H9 (cell line): ENCODE data around the gene TJP2. TPM values are rescaled to one million over a fixed set of nuclear protein-coding genes. Genes with fewer than 3 reads are reported as not detected.
A peak's percentile ranks its signal among the peaks of the same experiment; 100 is the strongest.

Experiments
- DNase-seq: peaks from one replicate; pipeline ENCODE4 v3.0.0-alpha.2; 2017
- H2AFZ ChIP-seq: one replicate; pipeline ENCODE4 v1.6.1; 2013; ENCODE audit warnings: mild to moderate bottlenecking, low read length, control low read depth, moderate library complexity
- H2AK5ac ChIP-seq: 2 replicates; pipeline ENCODE4 v1.6.1; 2013; ENCODE audit warnings: low read length, control low read depth, mixed read lengths; ENCODE audit not compliant: insufficient read length
- H2BK120ac ChIP-seq: one replicate; pipeline ENCODE4 v1.6.1; 2013; ENCODE audit warnings: low read depth, mild to moderate bottlenecking, low read length, control low read depth, inconsistent platforms; ENCODE audit not compliant: poor library complexity, severe bottlenecking
- H2BK12ac ChIP-seq: 2 replicates; pipeline ENCODE4 v1.6.1; 2013; ENCODE audit warnings: low read length, control low read depth, mixed read lengths, low read depth; ENCODE audit not compliant: insufficient read length
- H2BK15ac ChIP-seq: 2 replicates; pipeline ENCODE4 v1.6.1; 2013; ENCODE audit warnings: low read depth, low read length, control low read depth
- H2BK20ac ChIP-seq: one replicate; pipeline ENCODE4 v1.6.1; 2013; ENCODE audit warnings: low read depth, mild to moderate bottlenecking, low read length, control low read depth, inconsistent platforms; ENCODE audit not compliant: poor library complexity, severe bottlenecking
- H2BK5ac ChIP-seq: 2 replicates; pipeline ENCODE4 v1.6.1; 2013; ENCODE audit warnings: low read length, control low read depth, mixed read lengths; ENCODE audit not compliant: insufficient read length
- H3K14ac ChIP-seq: 2 replicates; pipeline ENCODE4 v1.6.1; 2013; ENCODE audit warnings: low read length, control low read depth; ENCODE audit not compliant: insufficient read depth
- H3K18ac ChIP-seq: 2 replicates; pipeline ENCODE4 v1.6.1; 2013; ENCODE audit warnings: low read depth, mild to moderate bottlenecking, mixed read lengths, low read length, control low read depth; ENCODE audit not compliant: insufficient read length
- H3K23ac ChIP-seq: 2 replicates; pipeline ENCODE4 v1.6.1; 2013; ENCODE audit warnings: low read length, control low read depth, mixed read lengths, low read depth; ENCODE audit not compliant: insufficient read length
- H3K23me2 ChIP-seq: 2 replicates; pipeline ENCODE4 v1.6.1; 2013; ENCODE audit warnings: low read depth, mild to moderate bottlenecking, mixed read lengths, low read length, control low read depth; ENCODE audit not compliant: insufficient read length, poor library complexity, severe bottlenecking
- H3K27ac ChIP-seq: 2 replicates; pipeline ENCODE4 v1.5.1; 2013; ENCODE audit warnings: low read length, control low read depth, mixed read lengths, low read depth; ENCODE audit not compliant: insufficient read length
- H3K27me3 ChIP-seq: 2 replicates; pipeline ENCODE4 v1.6.1; 2013; ENCODE audit warnings: low read length, control low read depth, inconsistent platforms; ENCODE audit not compliant: insufficient read depth
- H3K4ac ChIP-seq: 2 replicates; pipeline ENCODE4 v1.6.1; 2013; ENCODE audit warnings: low read depth, mild to moderate bottlenecking, control low read depth, inconsistent platforms, low read length, moderate library complexity
- H3K4me1 ChIP-seq: 2 replicates; pipeline ENCODE4 v1.6.1; 2013; ENCODE audit warnings: low read length, control low read depth, inconsistent platforms; ENCODE audit not compliant: insufficient read depth
- H3K4me2 ChIP-seq: 2 replicates; pipeline ENCODE4 v1.6.1; 2013; ENCODE audit warnings: low read length, control low read depth, mixed read lengths; ENCODE audit not compliant: insufficient read length, insufficient read depth
- H3K56ac ChIP-seq: 2 replicates; pipeline ENCODE4 v1.6.1; 2013; ENCODE audit warnings: low read depth, mild to moderate bottlenecking, mixed read lengths, low read length, control low read depth; ENCODE audit not compliant: insufficient read length
- H3K79me1 ChIP-seq: 2 replicates; pipeline ENCODE4 v1.6.1; 2013; ENCODE audit warnings: low read depth, mild to moderate bottlenecking, moderate library complexity, low read length, control low read depth, inconsistent platforms; ENCODE audit not compliant: insufficient read depth, poor library complexity, severe bottlenecking
- H3K79me2 ChIP-seq: 2 replicates; pipeline ENCODE4 v1.6.1; 2013; ENCODE audit warnings: low read length, control low read depth, inconsistent platforms; ENCODE audit not compliant: insufficient read depth
- H3K9ac ChIP-seq: 2 replicates; pipeline ENCODE4 v1.6.1; 2013; ENCODE audit warnings: low read length, control low read depth, mixed read lengths; ENCODE audit not compliant: insufficient read length; ENCODE audit errors: extremely low read depth
- H3K9me3 ChIP-seq: one replicate; pipeline ENCODE4 v1.6.1; 2013; ENCODE audit warnings: low read depth, low read length, inconsistent platforms; ENCODE audit not compliant: control insufficient read depth
- H3T11ph ChIP-seq: one replicate; pipeline ENCODE4 v1.6.1; 2013; ENCODE audit warnings: mild to moderate bottlenecking, low read length, control low read depth, inconsistent platforms
- H4K20me1 ChIP-seq: one replicate; pipeline ENCODE4 v1.6.1; 2013; ENCODE audit not compliant: control insufficient read depth, insufficient read length, insufficient read depth
- H4K5ac ChIP-seq: 2 replicates; pipeline ENCODE4 v1.6.1; 2013; ENCODE audit warnings: low read depth, mild to moderate bottlenecking, mixed read lengths, low read length, control low read depth; ENCODE audit not compliant: insufficient read length
- H4K8ac ChIP-seq: replicated peaks from 2 replicates; pipeline ENCODE4 v1.6.1; 2013; ENCODE audit warnings: low read length, control low read depth, mixed read lengths, low read depth; ENCODE audit not compliant: insufficient read length
- H4K91ac ChIP-seq: 2 replicates; pipeline ENCODE4 v1.6.1; 2013; ENCODE audit warnings: low read depth, mild to moderate bottlenecking, moderate library complexity, mixed read lengths, low read length, control low read depth; ENCODE audit not compliant: insufficient read length
- H3K27ac Mint-ChIP-seq, 3 experiments: 2 replicates in 2 of 3; 3 replicates in 1 of 3; pipeline ENCODE4 v1.8.0; 2020 to 2021; ENCODE audit warnings: mixed read lengths in 3 of 3, mild to moderate bottlenecking in 1 of 3, moderate library complexity in 1 of 3
- H3K27me3 Mint-ChIP-seq: 2 replicates; pipeline ENCODE4 v1.8.0; 2021; ENCODE audit warnings: low read depth, mild to moderate bottlenecking, moderate library complexity, mixed read lengths
- H3K36me3 Mint-ChIP-seq, 3 experiments: 2 replicates in 2 of 3; 3 replicates in 1 of 3; pipeline ENCODE4 v1.8.0; 2020 to 2021; ENCODE audit warnings: low read depth in 3 of 3, mixed read lengths in 3 of 3; ENCODE audit not compliant: insufficient read depth in 1 of 3
- H3K4me1 Mint-ChIP-seq, 2 experiments: 2 replicates each; pipeline ENCODE4 v1.8.0; 2020; ENCODE audit warnings: mixed read lengths in 2 of 2
- H3K4me3 Mint-ChIP-seq, 2 experiments: 2 replicates in 1 of 2; 3 replicates in 1 of 2; pipeline ENCODE4 v1.8.0; 2020 to 2021; ENCODE audit warnings: mild to moderate bottlenecking in 2 of 2, mixed read lengths in 2 of 2, moderate library complexity in 1 of 2
- H3K9me3 Mint-ChIP-seq, 2 experiments: 2 replicates in 1 of 2; 3 replicates in 1 of 2; pipeline ENCODE4 v1.8.0; 2020; ENCODE audit warnings: mild to moderate bottlenecking in 2 of 2, mixed read lengths in 2 of 2, moderate library complexity in 1 of 2
- WGBS: extraction: QIAGEN DNeasy Blood & Tissue Kit; methylation state at CpG from one replicate; pipeline ENCODE4 v1.1.7; 2013; ENCODE audit warnings: missing lambda C conversion rate, low lambda C conversion rate, mixed read lengths; ENCODE audit not compliant: insufficient read length; ENCODE audit errors: extremely low coverage; 5-methylcytosine and 5-hydroxymethylcytosine counted together
- total RNA-seq: library from RNA; stranded (reverse); gene quantifications from 2 replicates; pipeline ENCODE4 v1.2.1, GENCODE V29; 2021
- TF ChIP-seq, protein P1 (sequence below): fragments of 200-600 bp; sonication (generic); conservative IDR thresholded peaks from 3 replicates; pipeline ENCODE4 v1.8.0; 2021; ENCODE audit warnings: antibody characterized with exemption, mild to moderate bottlenecking

TJP2 gene
- total RNA-seq, 1 experiment from 2014 or later, result 130 TPM

DNA sequence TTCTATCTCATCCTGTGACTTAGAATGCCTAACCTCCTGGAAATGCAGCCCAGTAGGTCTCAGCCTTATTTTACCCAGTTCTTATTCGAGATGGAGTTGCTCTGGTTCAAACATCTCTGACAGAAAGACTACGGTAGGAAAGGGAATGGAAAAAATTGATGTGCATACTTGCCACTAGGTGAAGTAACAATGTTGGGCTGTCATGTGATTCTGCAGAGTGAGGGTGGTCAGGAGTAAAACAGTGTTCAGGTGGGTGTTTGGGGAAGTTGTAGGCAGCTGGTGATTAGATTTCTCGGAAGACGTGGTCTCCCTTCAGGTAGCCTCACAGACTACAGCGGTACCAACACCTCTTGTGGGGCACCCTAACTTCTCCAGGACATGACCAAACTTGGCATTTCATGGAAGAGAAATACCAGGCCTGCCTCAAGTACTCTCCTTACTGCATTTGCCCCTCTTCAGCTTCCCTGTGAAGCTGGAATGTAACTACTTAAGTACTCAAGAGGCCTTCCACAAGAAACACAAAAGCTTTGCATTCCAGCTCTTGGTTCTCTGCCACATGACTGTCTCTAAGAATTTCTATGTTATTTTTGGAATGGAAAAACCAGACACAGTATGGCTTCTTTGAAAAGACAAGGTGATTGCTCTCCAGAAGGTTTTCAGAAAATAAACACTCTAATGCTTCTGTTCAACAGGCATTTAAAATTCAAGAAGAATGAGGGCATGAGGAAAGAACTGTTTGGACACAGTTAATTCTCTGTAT is 133.5 kb downstream of the TJP2 start:
- Histone ChIP-seq H2BK12ac (no peak overlapping the region), H3K4ac (no peak overlapping the region; the same call in 1 of the 2 replicates), H3T11ph (peak overlapping the region; percentile 12), H3K9ac (no peak overlapping the region), H2BK120ac (peak overlapping the region; percentile 1), H4K91ac (no peak overlapping the region), H3K23me2 (no peaks in the 10 kb centered on the region), H4K5ac (peak overlapping the region; percentile 8), H2AK5ac (no peak overlapping the region), H3K56ac (no peak overlapping the region), H3K79me1 (no peaks in the 10 kb centered on the region), H3K27ac (peak overlapping the region; percentile 89), H2BK5ac (peak overlapping the region; percentile 13), H3K79me2 (no peaks in the 10 kb centered on the region), H2AFZ (no peak overlapping the region), H3K23ac (no peak overlapping the region), H2BK20ac (no peak overlapping the region), H3K18ac (peak overlapping the region; percentile 59), H3K27me3 (no peaks in the 10 kb centered on the region), H3K4me1 (peaks cover 11% of the 10 kb centered on the region), H3K9me3 (peaks cover 7% of the 10 kb centered on the region), H2BK15ac (no peak overlapping the region), H3K14ac (peak overlapping the region; percentile 13; the same call in 1 of the 2 replicates), H4K20me1 (no peaks in the 10 kb centered on the region), H4K8ac (no peak overlapping the region), H3K4me2 (peak overlapping the region; percentile 1)
- Mint-ChIP-seq H3K9me3 (peaks cover 29 to 31% of the 10 kb centered on the region in 2 experiments), H3K4me1 (peaks cover 22 to 30% of the 10 kb centered on the region in 2 experiments), H3K4me3 (peak overlapping the region in 1 of 2 experiments; percentile 13; a peak in 3 of 5 replicates), H3K27ac (peak overlapping the region; percentile 94 to 100 (median 97)), H3K27me3 (no peaks in the 10 kb centered on the region), H3K36me3 (peaks cover 17 to 45% (median 26%) of the 10 kb centered on the region in 3 experiments)
- TF ChIP-seq, protein P1, sequence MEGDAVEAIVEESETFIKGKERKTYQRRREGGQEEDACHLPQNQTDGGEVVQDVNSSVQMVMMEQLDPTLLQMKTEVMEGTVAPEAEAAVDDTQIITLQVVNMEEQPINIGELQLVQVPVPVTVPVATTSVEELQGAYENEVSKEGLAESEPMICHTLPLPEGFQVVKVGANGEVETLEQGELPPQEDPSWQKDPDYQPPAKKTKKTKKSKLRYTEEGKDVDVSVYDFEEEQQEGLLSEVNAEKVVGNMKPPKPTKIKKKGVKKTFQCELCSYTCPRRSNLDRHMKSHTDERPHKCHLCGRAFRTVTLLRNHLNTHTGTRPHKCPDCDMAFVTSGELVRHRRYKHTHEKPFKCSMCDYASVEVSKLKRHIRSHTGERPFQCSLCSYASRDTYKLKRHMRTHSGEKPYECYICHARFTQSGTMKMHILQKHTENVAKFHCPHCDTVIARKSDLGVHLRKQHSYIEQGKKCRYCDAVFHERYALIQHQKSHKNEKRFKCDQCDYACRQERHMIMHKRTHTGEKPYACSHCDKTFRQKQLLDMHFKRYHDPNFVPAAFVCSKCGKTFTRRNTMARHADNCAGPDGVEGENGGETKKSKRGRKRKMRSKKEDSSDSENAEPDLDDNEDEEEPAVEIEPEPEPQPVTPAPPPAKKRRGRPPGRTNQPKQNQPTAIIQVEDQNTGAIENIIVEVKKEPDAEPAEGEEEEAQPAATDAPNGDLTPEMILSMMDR, result peak; percentile 46; the same call in 2 of the 3 replicates
- WGBS, result no CpG with 5 or more reads among the region's 5 CpGs
- peak; percentile 73 for DNase-seq
